Subcutaneous adipose tissue (tissue), 4 donors: ENCODE results near the gene ESRRA. TPM values are rescaled to one million over a fixed set of nuclear protein-coding genes. Genes with fewer than 3 reads are reported as not detected.

Source experiments
- CTCF ChIP-seq: fragments of 450-650 bp; IDR thresholded peaks from one replicate; pipeline ENCODE4 v1.5.1; 2016; ENCODE audit warnings: low read depth, mild to moderate bottlenecking, control low read depth, antibody characterized with exemption, moderate library complexity
- total RNA-seq, 4 donors: library from RNA; depleted of rRNA; stranded (reverse); fragments of >200 nt; gene quantifications; one replicate each; pipeline ENCODE4 v1.1.0, GENCODE V29; 2016

ESRRA gene
- total RNA-seq, result 10 to 100 TPM; 16.3 to 54.1 (median 35.5) TPM

- TF ChIP-seq CTCF, result no peak
These were observed at the start of gene ESRRA for GRCh38 chr11:64305075-64305690. Gene ESRRA (plus strand): TSS chr11:64305524. CDS start chr11:64307180, 1,656 bp downstream.

- no peak for TF ChIP-seq CTCF
These were observed 49.0 kb upstream of the ESRRA start for GRCh38 chr11:64256300-64256699.

- no peak for TF ChIP-seq CTCF
These were observed 47.0 kb upstream of the ESRRA start for GRCh38 chr11:64258356-64258755.

- no peak for TF ChIP-seq CTCF
These were observed 46.3 kb upstream of the ESRRA start for GRCh38 chr11:64258946-64259532.

- TF ChIP-seq CTCF, result no peak
These were observed 45.7 kb upstream of the ESRRA start for GRCh38 chr11:64259533-64260067.

GRCh38 chr11:64260147-64260708 is 45.1 kb upstream of the ESRRA start:
- no peak for TF ChIP-seq CTCF

GRCh38 chr11:64261556-64262080 is 43.7 kb upstream of the ESRRA start:
- TF ChIP-seq CTCF, result no peak
